ENCODE data around the gene P2RY6.

DNA sequence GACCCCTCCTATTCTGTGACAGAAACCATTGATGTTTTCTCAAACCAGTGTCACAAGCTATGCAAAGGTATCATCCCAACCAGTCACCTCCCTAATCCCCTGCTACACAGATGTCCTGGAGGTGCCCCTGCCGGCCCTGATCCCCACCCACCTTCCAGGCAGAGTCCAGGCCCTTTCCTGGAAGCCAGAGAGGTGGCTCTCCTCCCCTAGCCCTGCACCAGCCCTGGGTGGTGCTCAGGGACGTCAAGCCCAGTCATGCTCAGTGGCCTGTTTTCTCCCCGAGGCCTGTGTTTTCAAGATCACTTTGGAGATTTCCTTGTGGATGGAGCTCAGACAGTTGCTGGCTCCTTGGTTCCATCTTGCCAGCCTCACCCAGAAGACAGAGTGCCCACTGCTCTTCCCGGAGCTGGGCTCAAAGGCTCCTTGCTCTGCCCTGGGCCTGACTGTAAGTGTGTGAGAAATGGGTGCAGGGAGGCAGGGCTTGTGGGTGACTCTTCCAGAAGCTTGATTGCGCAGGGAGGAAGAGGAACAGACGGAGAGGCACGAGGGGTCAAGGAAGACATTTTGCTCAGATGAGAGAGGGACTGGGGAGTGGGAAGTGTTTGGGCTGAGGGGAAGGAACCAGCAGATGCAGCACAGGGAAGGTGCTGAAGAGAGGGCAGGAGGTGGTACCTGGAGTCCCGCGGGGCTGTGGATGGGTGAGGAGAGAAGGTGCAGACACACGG is 11.3 kb downstream of the P2RY6 start:
- TF ChIP-seq, protein P1, sequence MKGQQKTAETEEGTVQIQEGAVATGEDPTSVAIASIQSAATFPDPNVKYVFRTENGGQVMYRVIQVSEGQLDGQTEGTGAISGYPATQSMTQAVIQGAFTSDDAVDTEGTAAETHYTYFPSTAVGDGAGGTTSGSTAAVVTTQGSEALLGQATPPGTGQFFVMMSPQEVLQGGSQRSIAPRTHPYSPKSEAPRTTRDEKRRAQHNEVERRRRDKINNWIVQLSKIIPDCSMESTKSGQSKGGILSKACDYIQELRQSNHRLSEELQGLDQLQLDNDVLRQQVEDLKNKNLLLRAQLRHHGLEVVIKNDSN (IDR thresholded peaks at IDR 0.05): no peak
- TF ChIP-seq, protein P2, sequence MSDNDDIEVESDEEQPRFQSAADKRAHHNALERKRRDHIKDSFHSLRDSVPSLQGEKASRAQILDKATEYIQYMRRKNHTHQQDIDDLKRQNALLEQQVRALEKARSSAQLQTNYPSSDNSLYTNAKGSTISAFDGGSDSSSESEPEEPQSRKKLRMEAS (IDR thresholded peaks at IDR 0.05): no peak
- no peak for TF ChIP-seq EP300 (IDR thresholded peaks at IDR 0.05; ENCODE audit: borderline replicate concordance)
- TF ChIP-seq RAD21 (IDR thresholded peaks at IDR 0.05; ENCODE audit: low read depth): no peak
- TF ChIP-seq CEBPB (IDR thresholded peaks at IDR 0.05): no peak
- no peak for TF ChIP-seq TAF1 (IDR thresholded peaks at IDR 0.05; ENCODE audit: low read depth)
- no peak for TF ChIP-seq TCF12 (IDR thresholded peaks at IDR 0.05; ENCODE audit: low read depth)
- TF ChIP-seq CREB1 (IDR thresholded peaks at IDR 0.05; ENCODE audit: low read depth): no peak
- TF ChIP-seq, protein P3, sequence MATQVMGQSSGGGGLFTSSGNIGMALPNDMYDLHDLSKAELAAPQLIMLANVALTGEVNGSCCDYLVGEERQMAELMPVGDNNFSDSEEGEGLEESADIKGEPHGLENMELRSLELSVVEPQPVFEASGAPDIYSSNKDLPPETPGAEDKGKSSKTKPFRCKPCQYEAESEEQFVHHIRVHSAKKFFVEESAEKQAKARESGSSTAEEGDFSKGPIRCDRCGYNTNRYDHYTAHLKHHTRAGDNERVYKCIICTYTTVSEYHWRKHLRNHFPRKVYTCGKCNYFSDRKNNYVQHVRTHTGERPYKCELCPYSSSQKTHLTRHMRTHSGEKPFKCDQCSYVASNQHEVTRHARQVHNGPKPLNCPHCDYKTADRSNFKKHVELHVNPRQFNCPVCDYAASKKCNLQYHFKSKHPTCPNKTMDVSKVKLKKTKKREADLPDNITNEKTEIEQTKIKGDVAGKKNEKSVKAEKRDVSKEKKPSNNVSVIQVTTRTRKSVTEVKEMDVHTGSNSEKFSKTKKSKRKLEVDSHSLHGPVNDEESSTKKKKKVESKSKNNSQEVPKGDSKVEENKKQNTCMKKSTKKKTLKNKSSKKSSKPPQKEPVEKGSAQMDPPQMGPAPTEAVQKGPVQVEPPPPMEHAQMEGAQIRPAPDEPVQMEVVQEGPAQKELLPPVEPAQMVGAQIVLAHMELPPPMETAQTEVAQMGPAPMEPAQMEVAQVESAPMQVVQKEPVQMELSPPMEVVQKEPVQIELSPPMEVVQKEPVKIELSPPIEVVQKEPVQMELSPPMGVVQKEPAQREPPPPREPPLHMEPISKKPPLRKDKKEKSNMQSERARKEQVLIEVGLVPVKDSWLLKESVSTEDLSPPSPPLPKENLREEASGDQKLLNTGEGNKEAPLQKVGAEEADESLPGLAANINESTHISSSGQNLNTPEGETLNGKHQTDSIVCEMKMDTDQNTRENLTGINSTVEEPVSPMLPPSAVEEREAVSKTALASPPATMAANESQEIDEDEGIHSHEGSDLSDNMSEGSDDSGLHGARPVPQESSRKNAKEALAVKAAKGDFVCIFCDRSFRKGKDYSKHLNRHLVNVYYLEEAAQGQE (IDR thresholded peaks at IDR 0.05; ENCODE audit: low read depth): no peak
- no peak for TF ChIP-seq YY1 (IDR thresholded peaks at IDR 0.05; ENCODE audit: low read depth)
- TF ChIP-seq FOXM1 (IDR thresholded peaks at IDR 0.05; ENCODE audit: borderline replicate concordance, low read depth): no peak
- TF ChIP-seq TEAD4 (IDR thresholded peaks at IDR 0.05): no peak
- no peak for TF ChIP-seq ZBTB7A (IDR thresholded peaks at IDR 0.05; ENCODE audit: low read depth)
- TF ChIP-seq EGR1 (IDR thresholded peaks at IDR 0.05): no peak

Data from Ishikawa (cell line).